GM18508 (cell line): ENCODE measurements around the gene SDK2.

Source experiments
- ATAC-seq: cut with Tn5 transposase; IDR thresholded peaks from one replicate; pipeline ENCODE4 v1.9.1; 2021; ENCODE audit warnings: moderate number of reproducible peaks; ENCODE audit not compliant: insufficient read depth, unreplicated experiment

The SDK2 gene

GRCh38 chr17:73545109-73546032, 98.9 kb downstream of the SDK2 start:
- no peak for ATAC-seq

GRCh38 chr17:73544333-73544732, 99.9 kb downstream of the SDK2 start:
- ATAC-seq = no peak

GRCh38 chr17:73542323-73542722, 101.9 kb downstream of the SDK2 start:
- no peak for ATAC-seq

- no peak for ATAC-seq
These were observed 102.7 kb downstream of the SDK2 start for GRCh38 chr17:73541561-73541981.

GRCh38 chr17:73541111-73541510, 103.1 kb downstream of the SDK2 start:
- ATAC-seq = no peak

- no peak for ATAC-seq
These were observed 105.1 kb downstream of the SDK2 start for GRCh38 chr17:73539166-73539565.

GRCh38 chr17:73538445-73538844, 105.8 kb downstream of the SDK2 start:
- no peak for ATAC-seq

- ATAC-seq = no peak
These were observed 107.3 kb downstream of the SDK2 start for GRCh38 chr17:73536700-73537605.

GRCh38 chr17:73535746-73536145, 108.5 kb downstream of the SDK2 start:
- ATAC-seq = no peak

- no peak for ATAC-seq
These were observed 109.9 kb downstream of the SDK2 start for GRCh38 chr17:73534209-73534909.

GRCh38 chr17:73533781-73534180, 110.5 kb downstream of the SDK2 start:
- no peak for ATAC-seq

- no peak for ATAC-seq
These were observed 111.1 kb downstream of the SDK2 start for GRCh38 chr17:73533127-73533526.

GRCh38 chr17:73532421-73532901, 111.8 kb downstream of the SDK2 start:
- no peak for ATAC-seq

GRCh38 chr17:73531158-73531557, 113.1 kb downstream of the SDK2 start:
- no peak for ATAC-seq

GRCh38 chr17:73528679-73529078, 115.6 kb downstream of the SDK2 start:
- no peak for ATAC-seq

GRCh38 chr17:73526952-73527351, 117.3 kb downstream of the SDK2 start:
- ATAC-seq = no peak

- ATAC-seq = no peak
These were observed 119.1 kb downstream of the SDK2 start for GRCh38 chr17:73524941-73525679.

- no peak for ATAC-seq
These were observed 121.5 kb downstream of the SDK2 start for GRCh38 chr17:73522696-73523095.

- no peak for ATAC-seq
These were observed 122.1 kb downstream of the SDK2 start for GRCh38 chr17:73522107-73522506.

- no peak for ATAC-seq
These were observed 122.9 kb downstream of the SDK2 start for GRCh38 chr17:73521376-73521775.
